Dermis lymphatic vessel endothelial cell (primary cell): ENCODE data around the gene KDM3A. TPM values are rescaled to one million over a fixed set of nuclear protein-coding genes. Genes with fewer than 3 reads are reported as not detected.

ENCODE experiments used
- total RNA-seq: library from RNA; depleted of rRNA; stranded (reverse); fragments of >200 nt; gene quantifications from 2 replicates; pipeline ENCODE4 v1.2.1, GENCODE V29; 2014

The KDM3A gene
- 42.5 and 43.5 TPM in 2 replicates for total RNA-seq

GRCh38 chr2:86440631-86441391 lies at the start of gene KDM3A:
Gene KDM3A (plus strand): TSS chr2:86441371. CDS start chr2:86442048, 677 bp downstream.

Other genes with a start within 250 kb of the KDM3A start
- gene IMMT, start 245.9 kb upstream of the KDM3A start, total RNA-seq: 43.1 and 53.2 TPM in 2 replicates
- 34.4 and 51.7 TPM in 2 replicates for gene MRPL35, start 241.9 kb upstream of the KDM3A start, total RNA-seq
- gene REEP1, start 103.7 kb upstream of the KDM3A start, total RNA-seq: 17.7 and 22.9 TPM in 2 replicates
- 85.8 and 96.9 TPM in 2 replicates for gene CHMP3, start 122.1 kb downstream of the KDM3A start, total RNA-seq
- gene RNF103, start 182.5 kb downstream of the KDM3A start, total RNA-seq: 37.3 and 38.1 TPM in 2 replicates